ENCODE results near the gene SOCS3.

Gene SOCS3

GRCh38 chr17:78399028-78399692, 39.3 kb upstream of the SOCS3 start:
- Histone ChIP-seq H3K27ac (ENCODE audit: low read length) (no peak overlapping the region), H3K36me3 (ENCODE audit: insufficient read depth, low read depth, low read length) (peaks cover 92% of the 10 kb centered on the region), H3K9me3 (ENCODE audit: insufficient read depth, low read depth, low read length) (no peaks in the 10 kb centered on the region), H3K4me3 (ENCODE audit: low read length) (no peak overlapping the region), H3K9ac (ENCODE audit: low read depth, low read length) (no peak overlapping the region), H3K4me1 (ENCODE audit: insufficient read depth, low read length) (no peaks in the 10 kb centered on the region), H3K27me3 (ENCODE audit: insufficient read depth, low read length) (no peaks in the 10 kb centered on the region)

DNA sequence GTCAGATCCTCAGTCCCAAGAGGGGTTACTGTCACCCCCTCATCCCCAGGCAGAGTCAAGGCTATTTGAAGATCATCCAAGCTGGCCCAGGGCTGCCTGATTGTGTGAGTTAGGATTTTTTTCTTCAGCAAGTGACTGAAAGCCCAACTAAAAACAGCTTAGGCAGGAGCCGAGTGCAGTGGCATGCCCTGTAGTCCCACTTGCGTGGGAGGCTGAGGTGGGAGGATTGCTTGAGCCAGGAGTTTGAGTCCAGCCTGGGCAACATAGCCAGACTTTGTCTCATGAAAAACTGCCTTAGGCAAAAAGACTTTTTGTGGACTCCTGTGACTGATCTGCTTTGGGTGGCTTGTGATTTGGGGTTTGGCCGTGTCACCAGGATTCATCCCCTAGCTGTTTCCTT, 38.5 kb upstream of the SOCS3 start:
- H3K9ac ChIP-seq (ENCODE audit: low read depth, low read length): no peak overlapping the region
- no peaks in the 10 kb centered on the region for H3K4me1 ChIP-seq (ENCODE audit: insufficient read depth, low read length)
- H3K36me3 ChIP-seq (ENCODE audit: insufficient read depth, low read depth, low read length): peaks cover 88% of the 10 kb centered on the region

DNA sequence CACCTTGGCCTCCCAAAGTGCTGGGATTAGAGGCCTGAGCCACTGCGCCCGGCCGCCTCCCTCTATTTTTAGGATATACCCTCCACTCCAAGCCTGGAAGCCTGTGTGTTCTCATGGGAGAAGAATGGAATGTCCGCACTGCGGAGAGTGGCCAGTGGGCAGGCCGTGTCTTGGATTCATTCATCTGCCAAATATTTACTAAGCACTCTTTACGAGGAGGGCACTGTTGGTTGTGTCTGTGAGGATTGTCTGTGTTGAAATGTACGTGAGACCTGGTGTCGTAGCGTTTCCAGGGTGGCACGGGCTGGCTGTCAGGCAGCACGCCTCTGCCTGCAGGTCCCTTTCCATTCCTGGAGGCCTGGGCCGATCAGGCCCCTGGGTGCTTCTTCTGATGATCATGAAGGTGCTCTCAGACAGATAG, 37.8 kb upstream of the SOCS3 start:
- Histone ChIP-seq H3K4me1 (ENCODE audit: insufficient read depth, low read length) (no peaks in the 10 kb centered on the region), H3K27ac (ENCODE audit: low read length) (no peak overlapping the region), H3K4me3 (ENCODE audit: low read length) (no peak overlapping the region), H3K9me3 (ENCODE audit: insufficient read depth, low read depth, low read length) (no peaks in the 10 kb centered on the region), H3K36me3 (ENCODE audit: insufficient read depth, low read depth, low read length) (peaks cover 86% of the 10 kb centered on the region), H3K27me3 (ENCODE audit: insufficient read depth, low read length) (no peaks in the 10 kb centered on the region), H3K9ac (ENCODE audit: low read depth, low read length) (no peak overlapping the region)

More for the DNA sequence above, 38.5 kb upstream of the SOCS3 start:
- Histone ChIP-seq H3K4me3 (ENCODE audit: low read length) (no peak overlapping the region), H3K27me3 (ENCODE audit: insufficient read depth, low read length) (no peaks in the 10 kb centered on the region), H3K27ac (ENCODE audit: low read length) (no peak overlapping the region), H3K9me3 (ENCODE audit: insufficient read depth, low read depth, low read length) (no peaks in the 10 kb centered on the region)

DNA sequence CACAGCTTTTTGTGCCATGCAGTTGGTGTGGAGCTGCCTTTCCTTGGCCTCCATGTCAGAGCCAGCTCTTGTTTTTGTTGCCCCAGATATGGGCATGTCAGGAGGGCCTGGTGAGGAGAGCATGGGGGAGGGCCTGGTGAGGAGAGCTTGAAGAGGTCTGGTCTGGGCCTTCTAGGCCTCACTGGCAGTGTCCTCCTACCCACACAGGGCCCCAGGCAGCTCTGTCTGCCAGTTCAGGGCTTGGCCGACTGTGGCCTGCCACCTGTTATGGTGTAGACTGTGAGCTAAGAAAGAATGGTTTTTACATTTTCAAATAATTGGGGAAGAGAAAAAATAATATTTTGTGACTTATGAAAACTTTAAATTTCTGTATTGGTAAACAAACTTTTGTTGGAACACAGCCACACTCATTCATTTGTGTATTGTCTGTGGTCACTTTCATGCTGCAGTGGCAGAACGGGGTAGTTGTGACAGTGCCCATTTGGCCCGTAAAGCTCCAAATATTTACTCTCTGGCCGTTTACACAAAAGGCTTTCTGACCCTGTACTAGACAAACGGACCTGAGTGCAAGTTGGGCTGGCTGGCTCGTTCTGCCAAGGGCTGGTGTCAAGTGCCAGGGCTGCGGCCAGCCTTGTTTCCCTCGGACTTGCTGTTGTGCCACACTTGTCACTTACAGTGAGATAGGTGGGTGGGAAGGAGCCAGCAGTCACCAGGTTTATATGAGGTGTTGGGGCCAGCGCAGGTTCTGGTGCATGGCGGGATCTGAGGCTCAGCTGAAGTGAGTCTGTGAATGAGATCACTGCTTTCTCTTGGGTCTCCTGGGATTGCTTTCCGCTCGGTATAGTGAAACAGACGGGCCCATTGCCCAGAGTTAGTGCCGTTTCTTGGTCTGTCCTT, 36.8 kb upstream of the SOCS3 start:
- Histone ChIP-seq H3K9me3 (ENCODE audit: insufficient read depth, low read depth, low read length) (no peaks in the 10 kb centered on the region), H3K4me1 (ENCODE audit: insufficient read depth, low read length) (peaks cover 7% of the 10 kb centered on the region; the same call in 1 of the 2 replicates), H3K27me3 (ENCODE audit: insufficient read depth, low read length) (no peaks in the 10 kb centered on the region), H3K27ac (ENCODE audit: low read length) (no peak overlapping the region), H3K9ac (ENCODE audit: low read depth, low read length) (no peak overlapping the region), H3K4me3 (ENCODE audit: low read length) (no peak overlapping the region), H3K36me3 (ENCODE audit: insufficient read depth, low read depth, low read length) (peaks cover 84% of the 10 kb centered on the region)

DNA sequence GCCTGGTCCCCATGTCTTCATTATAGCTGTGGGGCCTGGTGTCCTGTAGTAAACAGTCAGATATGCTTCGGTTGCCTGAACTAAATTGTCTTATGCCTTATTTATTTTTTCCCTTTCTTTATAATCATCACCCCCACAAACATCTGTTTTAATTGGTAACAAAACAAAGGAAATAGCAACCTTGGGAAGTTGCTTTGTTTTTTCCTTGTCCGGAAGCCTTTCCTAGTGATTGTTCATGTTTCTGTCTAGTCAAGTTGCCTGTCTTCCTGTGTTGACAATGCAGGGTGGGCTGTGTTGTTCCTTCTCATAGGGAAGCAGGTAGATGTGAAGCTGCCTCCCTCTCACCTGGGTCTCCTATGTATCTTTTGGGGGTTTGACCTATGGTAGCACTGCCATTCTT, 35.3 kb upstream of the SOCS3 start:
- H3K4me1 ChIP-seq (ENCODE audit: insufficient read depth, low read length): peaks cover 7% of the 10 kb centered on the region; the same call in 1 of the 2 replicates
- no peaks in the 10 kb centered on the region for H3K9me3 ChIP-seq (ENCODE audit: insufficient read depth, low read depth, low read length)
- H3K9ac ChIP-seq (ENCODE audit: low read depth, low read length): no peak overlapping the region
- peaks cover 68% of the 10 kb centered on the region for H3K36me3 ChIP-seq (ENCODE audit: insufficient read depth, low read depth, low read length)
- H3K27me3 ChIP-seq (ENCODE audit: insufficient read depth, low read length): no peaks in the 10 kb centered on the region
- H3K4me3 ChIP-seq (ENCODE audit: low read length): no peak overlapping the region
- no peak overlapping the region for H3K27ac ChIP-seq (ENCODE audit: low read length)

DNA sequence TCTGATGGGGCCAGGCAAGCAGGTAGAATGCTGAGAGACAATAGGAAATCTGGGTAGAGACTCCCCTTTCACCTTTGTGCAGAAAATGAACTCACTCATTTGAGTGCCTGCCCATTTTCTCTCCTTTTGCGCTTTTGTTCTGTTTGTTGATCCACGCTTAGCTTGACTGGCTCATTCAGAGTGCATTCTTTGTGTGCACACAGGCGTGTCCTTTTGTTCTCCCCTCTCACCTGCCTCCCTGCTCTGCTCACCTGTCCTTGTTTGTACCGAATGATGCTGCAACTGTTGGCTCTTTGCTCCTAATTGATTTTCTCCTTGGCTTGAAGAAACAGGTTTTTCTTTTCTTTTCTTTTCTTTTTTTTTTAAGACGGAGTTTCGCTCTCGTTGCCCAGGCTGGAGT, 34.3 kb upstream of the SOCS3 start:
- Histone ChIP-seq H3K27ac (ENCODE audit: low read length) (no peak overlapping the region), H3K4me1 (ENCODE audit: insufficient read depth, low read length) (peaks cover 7% of the 10 kb centered on the region), H3K36me3 (ENCODE audit: insufficient read depth, low read depth, low read length) (peaks cover 59% of the 10 kb centered on the region)

DNA sequence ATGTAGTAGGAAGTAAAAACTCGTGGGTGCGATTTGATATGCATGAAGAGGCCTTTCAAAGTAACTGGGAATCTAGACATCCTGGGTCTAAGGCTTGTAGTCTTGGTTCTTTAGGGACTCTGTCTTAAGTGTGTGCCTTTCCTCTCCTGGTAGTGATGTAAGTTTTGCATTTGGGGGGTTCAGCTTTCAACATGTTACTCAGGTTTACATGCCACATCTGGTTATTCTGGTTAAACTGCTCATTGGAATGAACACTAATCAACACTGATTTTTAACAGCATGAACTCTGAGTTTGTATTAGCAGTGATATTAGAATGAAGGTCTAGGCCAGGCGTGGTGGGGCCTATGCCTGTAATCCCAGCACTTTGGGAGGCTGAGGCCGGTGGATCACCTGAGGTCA, 33.7 kb upstream of the SOCS3 start:
- peaks cover 9% of the 10 kb centered on the region for H3K4me1 ChIP-seq (ENCODE audit: insufficient read depth, low read length)
- no peaks in the 10 kb centered on the region for H3K27me3 ChIP-seq (ENCODE audit: insufficient read depth, low read length)
- no peak overlapping the region for H3K4me3 ChIP-seq (ENCODE audit: low read length)
- peaks cover 55% of the 10 kb centered on the region for H3K36me3 ChIP-seq (ENCODE audit: insufficient read depth, low read depth, low read length)
- no peaks in the 10 kb centered on the region for H3K9me3 ChIP-seq (ENCODE audit: insufficient read depth, low read depth, low read length)
- H3K9ac ChIP-seq (ENCODE audit: low read depth, low read length): no peak overlapping the region
- no peak overlapping the region for H3K27ac ChIP-seq (ENCODE audit: low read length)

More for the DNA sequence above, 34.3 kb upstream of the SOCS3 start:
- H3K9me3 ChIP-seq (ENCODE audit: insufficient read depth, low read depth, low read length): no peaks in the 10 kb centered on the region
- no peak overlapping the region for H3K9ac ChIP-seq (ENCODE audit: low read depth, low read length)
- H3K27me3 ChIP-seq (ENCODE audit: insufficient read depth, low read length): no peaks in the 10 kb centered on the region
- H3K4me3 ChIP-seq (ENCODE audit: low read length): no peak overlapping the region

GRCh38 chr17:78392295-78392694, 32.4 kb upstream of the SOCS3 start:
- peaks cover 44% of the 10 kb centered on the region for H3K36me3 ChIP-seq (ENCODE audit: insufficient read depth, low read depth, low read length)
- no peak overlapping the region for H3K4me3 ChIP-seq (ENCODE audit: low read length)
- no peaks in the 10 kb centered on the region for H3K9me3 ChIP-seq (ENCODE audit: insufficient read depth, low read depth, low read length)
- peak overlapping the region; percentile 43 for H3K27ac ChIP-seq (ENCODE audit: low read length)
- H3K4me1 ChIP-seq (ENCODE audit: insufficient read depth, low read length): peaks cover 11% of the 10 kb centered on the region
- H3K27me3 ChIP-seq (ENCODE audit: insufficient read depth, low read length): no peaks in the 10 kb centered on the region
- H3K9ac ChIP-seq (ENCODE audit: low read depth, low read length): no peak overlapping the region

- peaks cover 41% of the 10 kb centered on the region for H3K36me3 ChIP-seq (ENCODE audit: insufficient read depth, low read depth, low read length)
- H3K27me3 ChIP-seq (ENCODE audit: insufficient read depth, low read length): no peaks in the 10 kb centered on the region
- H3K4me1 ChIP-seq (ENCODE audit: insufficient read depth, low read length): peaks cover 11% of the 10 kb centered on the region
- peak overlapping the region; percentile 43 for H3K27ac ChIP-seq (ENCODE audit: low read length)
- H3K4me3 ChIP-seq (ENCODE audit: low read length): no peak overlapping the region
- H3K9me3 ChIP-seq (ENCODE audit: insufficient read depth, low read depth, low read length): no peaks in the 10 kb centered on the region
- H3K9ac ChIP-seq (ENCODE audit: low read depth, low read length): no peak overlapping the region
Measured at GRCh38 chr17:78391843-78392242, 32.0 kb upstream of the SOCS3 start.

GRCh38 chr17:78391051-78391431, 31.2 kb upstream of the SOCS3 start:
- Histone ChIP-seq H3K9ac (ENCODE audit: low read depth, low read length) (no peak overlapping the region), H3K9me3 (ENCODE audit: insufficient read depth, low read depth, low read length) (no peaks in the 10 kb centered on the region), H3K4me1 (ENCODE audit: insufficient read depth, low read length) (peaks cover 14% of the 10 kb centered on the region), H3K36me3 (ENCODE audit: insufficient read depth, low read depth, low read length) (peaks cover 33% of the 10 kb centered on the region; the same call in 1 of the 2 replicates), H3K27me3 (ENCODE audit: insufficient read depth, low read length) (no peaks in the 10 kb centered on the region), H3K4me3 (ENCODE audit: low read length) (no peak overlapping the region), H3K27ac (ENCODE audit: low read length) (no peak overlapping the region)

DNA sequence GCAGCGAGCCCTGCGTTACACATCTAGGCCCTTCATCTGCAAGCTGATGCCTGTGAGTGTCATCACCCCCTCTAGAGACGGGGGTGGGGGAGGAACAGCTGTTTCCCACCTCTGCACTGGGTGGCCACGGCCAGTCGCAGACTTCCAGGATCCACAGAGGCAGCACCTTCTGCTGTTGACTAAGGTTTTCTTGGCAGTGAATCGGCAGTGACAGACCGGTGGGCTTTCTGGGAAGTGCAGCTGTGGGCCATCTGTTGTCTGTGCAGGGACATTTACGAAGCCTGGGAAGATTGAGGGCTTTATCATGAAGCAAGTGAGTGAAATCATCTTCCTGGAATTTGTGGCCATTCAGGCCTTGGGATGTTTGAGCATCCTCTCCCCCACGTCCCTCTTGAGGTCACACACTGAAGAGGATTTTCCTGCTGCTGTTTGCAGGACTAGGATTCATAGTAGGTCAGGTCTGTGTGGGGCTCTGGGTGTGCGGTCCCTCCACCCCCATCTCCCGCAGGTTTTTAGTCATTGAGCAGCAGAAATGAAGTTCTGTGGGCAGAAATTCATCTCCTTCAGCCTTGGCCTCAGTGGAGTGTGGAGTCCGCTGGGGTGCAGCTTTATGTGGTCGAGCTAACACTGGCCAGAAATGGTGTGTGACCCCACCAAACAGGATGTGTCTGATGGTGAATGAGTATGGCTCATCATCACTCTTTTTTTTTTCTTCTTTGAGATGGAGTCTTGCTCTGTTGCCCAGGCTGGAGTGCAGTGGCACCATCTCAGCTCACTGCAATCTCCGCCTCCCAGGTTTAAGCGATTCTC, 30.6 kb upstream of the SOCS3 start:
- no peaks in the 10 kb centered on the region for H3K9me3 ChIP-seq (ENCODE audit: insufficient read depth, low read depth, low read length)
- H3K27me3 ChIP-seq (ENCODE audit: insufficient read depth, low read length): no peaks in the 10 kb centered on the region
- H3K9ac ChIP-seq (ENCODE audit: low read depth, low read length): no peak overlapping the region
- H3K36me3 ChIP-seq (ENCODE audit: insufficient read depth, low read depth, low read length): peaks cover 28% of the 10 kb centered on the region; the same call in 1 of the 2 replicates
- no peak overlapping the region for H3K27ac ChIP-seq (ENCODE audit: low read length)
- peaks cover 20% of the 10 kb centered on the region for H3K4me1 ChIP-seq (ENCODE audit: insufficient read depth, low read length)
- H3K4me3 ChIP-seq (ENCODE audit: low read length): no peak overlapping the region

Measured in iPS-20b (cell line).